Measurements from ENCODE around the gene LLGL1.

GRCh38 chr17:18225642-18226283 lies 328 bp downstream of the LLGL1 start:
- no peak for TF ChIP-seq CTCF (IDR thresholded peaks at IDR 0.05)
- no peak for TF ChIP-seq POLR2A (IDR thresholded peaks at IDR 0.05)
- TF ChIP-seq EP300 (IDR thresholded peaks at IDR 0.05; ENCODE audit: low read depth): no peak

All from transverse colon (tissue), 3 donors.